Measurements from ENCODE around the gene ADAMTS7.
"Not testable (repeated sequence)": the region's sequence is repeated elsewhere in the genome, so short reads cannot be mapped to it uniquely, and the experiment has no call there.

ADAMTS7 gene

GRCh38 chr15:78762985-78763795, 48.1 kb downstream of the ADAMTS7 start:
- no peak for DNase-seq

- DNase-seq, result not testable (repeated sequence)
Observed at GRCh38 chr15:78762386-78762961, 48.8 kb downstream of the ADAMTS7 start.

GRCh38 chr15:78761891-78762385, 49.3 kb downstream of the ADAMTS7 start:
- no peak for DNase-seq

- not testable (repeated sequence) for DNase-seq
Observed at GRCh38 chr15:78761475-78761874, 49.8 kb downstream of the ADAMTS7 start.

GRCh38 chr15:78761020-78761419, 50.2 kb downstream of the ADAMTS7 start:
- DNase-seq, result no peak

GRCh38 chr15:78760091-78760882, 51.0 kb downstream of the ADAMTS7 start:
- not testable (repeated sequence) for DNase-seq

GRCh38 chr15:78759361-78759998, 51.8 kb downstream of the ADAMTS7 start:
- not testable (repeated sequence) for DNase-seq

- DNase-seq, result not testable (repeated sequence)
Observed at GRCh38 chr15:78758486-78759200, 52.6 kb downstream of the ADAMTS7 start.

- DNase-seq, result not testable (repeated sequence)
Observed at GRCh38 chr15:78758084-78758483, 53.2 kb downstream of the ADAMTS7 start.

- no peak for DNase-seq
Observed at GRCh38 chr15:78757636-78757905, 53.7 kb downstream of the ADAMTS7 start.

GRCh38 chr15:78756781-78757635, 54.3 kb downstream of the ADAMTS7 start:
- DNase-seq, result not testable (repeated sequence)

GRCh38 chr15:78755900-78756591, 55.2 kb downstream of the ADAMTS7 start:
- not testable (repeated sequence) for DNase-seq

- DNase-seq, result not testable (repeated sequence)
Observed at GRCh38 chr15:78754637-78755280, 56.5 kb downstream of the ADAMTS7 start.

- DNase-seq, result not testable (repeated sequence)
Observed at GRCh38 chr15:78753751-78754535, 57.3 kb downstream of the ADAMTS7 start.

GRCh38 chr15:78753359-78753659, 58.0 kb downstream of the ADAMTS7 start:
- DNase-seq, result not testable (repeated sequence)

GRCh38 chr15:78752492-78753358, 58.5 kb downstream of the ADAMTS7 start:
- no peak for DNase-seq

GRCh38 chr15:78751602-78751979, 59.7 kb downstream of the ADAMTS7 start:
- no peak for DNase-seq

GRCh38 chr15:78750974-78751601, 60.2 kb downstream of the ADAMTS7 start:
- peak; percentile 41 for DNase-seq

Measured in DMS153 (cell line).